ENCODE data around the gene PXT1.

DNA sequence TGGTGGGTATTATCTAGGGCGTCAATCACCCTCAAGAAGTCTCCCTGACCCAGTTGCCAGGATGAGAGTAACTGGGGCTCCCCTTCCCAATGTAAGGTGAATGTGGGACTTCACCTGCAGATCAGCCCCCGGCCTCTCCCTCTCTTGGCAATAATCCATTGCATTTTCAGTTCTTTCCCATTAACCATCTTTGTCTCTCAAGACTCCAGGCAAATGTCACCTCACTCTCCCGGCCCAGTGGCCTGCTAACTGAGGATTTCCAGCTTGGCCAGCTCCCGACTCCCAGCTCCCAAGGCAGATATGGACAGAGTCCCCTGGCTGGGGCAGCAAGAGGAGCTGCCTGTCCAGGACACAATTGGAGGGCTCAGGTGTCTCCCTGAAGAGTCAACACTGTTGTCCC, 62.5 kb downstream of the PXT1 start:
- TF ChIP-seq, protein P1, sequence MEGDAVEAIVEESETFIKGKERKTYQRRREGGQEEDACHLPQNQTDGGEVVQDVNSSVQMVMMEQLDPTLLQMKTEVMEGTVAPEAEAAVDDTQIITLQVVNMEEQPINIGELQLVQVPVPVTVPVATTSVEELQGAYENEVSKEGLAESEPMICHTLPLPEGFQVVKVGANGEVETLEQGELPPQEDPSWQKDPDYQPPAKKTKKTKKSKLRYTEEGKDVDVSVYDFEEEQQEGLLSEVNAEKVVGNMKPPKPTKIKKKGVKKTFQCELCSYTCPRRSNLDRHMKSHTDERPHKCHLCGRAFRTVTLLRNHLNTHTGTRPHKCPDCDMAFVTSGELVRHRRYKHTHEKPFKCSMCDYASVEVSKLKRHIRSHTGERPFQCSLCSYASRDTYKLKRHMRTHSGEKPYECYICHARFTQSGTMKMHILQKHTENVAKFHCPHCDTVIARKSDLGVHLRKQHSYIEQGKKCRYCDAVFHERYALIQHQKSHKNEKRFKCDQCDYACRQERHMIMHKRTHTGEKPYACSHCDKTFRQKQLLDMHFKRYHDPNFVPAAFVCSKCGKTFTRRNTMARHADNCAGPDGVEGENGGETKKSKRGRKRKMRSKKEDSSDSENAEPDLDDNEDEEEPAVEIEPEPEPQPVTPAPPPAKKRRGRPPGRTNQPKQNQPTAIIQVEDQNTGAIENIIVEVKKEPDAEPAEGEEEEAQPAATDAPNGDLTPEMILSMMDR (IDR thresholded peaks at IDR 0.05; ENCODE audit: low read depth, low read length, missing input control) = no peak
- TF ChIP-seq FOXA1 (IDR thresholded peaks at IDR 0.05) = no peak
- no peak for TF ChIP-seq TAF1 (conservative IDR thresholded peaks at IDR 0.05)
- TF ChIP-seq GABPA (IDR thresholded peaks at IDR 0.05 in 1 of 2, conservative IDR thresholded peaks at IDR 0.05 in 1 of 2) = no peak
- TF ChIP-seq, protein P2, sequence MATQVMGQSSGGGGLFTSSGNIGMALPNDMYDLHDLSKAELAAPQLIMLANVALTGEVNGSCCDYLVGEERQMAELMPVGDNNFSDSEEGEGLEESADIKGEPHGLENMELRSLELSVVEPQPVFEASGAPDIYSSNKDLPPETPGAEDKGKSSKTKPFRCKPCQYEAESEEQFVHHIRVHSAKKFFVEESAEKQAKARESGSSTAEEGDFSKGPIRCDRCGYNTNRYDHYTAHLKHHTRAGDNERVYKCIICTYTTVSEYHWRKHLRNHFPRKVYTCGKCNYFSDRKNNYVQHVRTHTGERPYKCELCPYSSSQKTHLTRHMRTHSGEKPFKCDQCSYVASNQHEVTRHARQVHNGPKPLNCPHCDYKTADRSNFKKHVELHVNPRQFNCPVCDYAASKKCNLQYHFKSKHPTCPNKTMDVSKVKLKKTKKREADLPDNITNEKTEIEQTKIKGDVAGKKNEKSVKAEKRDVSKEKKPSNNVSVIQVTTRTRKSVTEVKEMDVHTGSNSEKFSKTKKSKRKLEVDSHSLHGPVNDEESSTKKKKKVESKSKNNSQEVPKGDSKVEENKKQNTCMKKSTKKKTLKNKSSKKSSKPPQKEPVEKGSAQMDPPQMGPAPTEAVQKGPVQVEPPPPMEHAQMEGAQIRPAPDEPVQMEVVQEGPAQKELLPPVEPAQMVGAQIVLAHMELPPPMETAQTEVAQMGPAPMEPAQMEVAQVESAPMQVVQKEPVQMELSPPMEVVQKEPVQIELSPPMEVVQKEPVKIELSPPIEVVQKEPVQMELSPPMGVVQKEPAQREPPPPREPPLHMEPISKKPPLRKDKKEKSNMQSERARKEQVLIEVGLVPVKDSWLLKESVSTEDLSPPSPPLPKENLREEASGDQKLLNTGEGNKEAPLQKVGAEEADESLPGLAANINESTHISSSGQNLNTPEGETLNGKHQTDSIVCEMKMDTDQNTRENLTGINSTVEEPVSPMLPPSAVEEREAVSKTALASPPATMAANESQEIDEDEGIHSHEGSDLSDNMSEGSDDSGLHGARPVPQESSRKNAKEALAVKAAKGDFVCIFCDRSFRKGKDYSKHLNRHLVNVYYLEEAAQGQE (IDR thresholded peaks at IDR 0.05) = no peak
- no peak for TF ChIP-seq HNF4A (conservative IDR thresholded peaks at IDR 0.05)
- no peak for TF ChIP-seq YY1 (IDR thresholded peaks at IDR 0.05)
- no peak for TF ChIP-seq JUND (IDR thresholded peaks at IDR 0.05)
- TF ChIP-seq, protein P3, sequence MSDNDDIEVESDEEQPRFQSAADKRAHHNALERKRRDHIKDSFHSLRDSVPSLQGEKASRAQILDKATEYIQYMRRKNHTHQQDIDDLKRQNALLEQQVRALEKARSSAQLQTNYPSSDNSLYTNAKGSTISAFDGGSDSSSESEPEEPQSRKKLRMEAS (IDR thresholded peaks at IDR 0.05) = no peak
